BLaER1 (cell line): ENCODE measurements around the gene TFAP2D.

ENCODE experiments used
- H3K27ac ChIP-seq: shearing (Covaris generic); formaldehyde crosslinking; 2 replicates; pipeline ENCODE4 v1.8.1; 2022
- H3K27me3 ChIP-seq: shearing (Covaris generic); formaldehyde crosslinking; 2 replicates; pipeline ENCODE4 v1.8.1; 2022
- H3K36me3 ChIP-seq: shearing (Covaris generic); formaldehyde crosslinking; 2 replicates; pipeline ENCODE4 v1.8.1; 2022
- H3K4me1 ChIP-seq: shearing (Covaris generic); formaldehyde crosslinking; 2 replicates; pipeline ENCODE4 v1.8.1; 2022
- H3K4me2 ChIP-seq: shearing (Covaris generic); formaldehyde crosslinking; 2 replicates; pipeline ENCODE4 v1.8.1; 2022
- H3K4me3 ChIP-seq: shearing (Covaris generic); formaldehyde crosslinking; 2 replicates; pipeline ENCODE4 v1.8.1; 2022
- H3K9ac ChIP-seq: shearing (Covaris generic); formaldehyde crosslinking; 2 replicates; pipeline ENCODE4 v1.8.1; 2022
- H3K9me3 ChIP-seq: shearing (Covaris generic); formaldehyde crosslinking; 2 replicates; pipeline ENCODE4 v1.8.1; 2022
- H4K20me1 ChIP-seq: shearing (Covaris generic); formaldehyde crosslinking; 2 replicates; pipeline ENCODE4 v1.8.1; 2022
- Cebpa-rat ChIP-seq: shearing (Covaris generic); IDR thresholded peaks from 2 replicates; pipeline ENCODE4 v1.8.1; 2022

The TFAP2D gene

DNA sequence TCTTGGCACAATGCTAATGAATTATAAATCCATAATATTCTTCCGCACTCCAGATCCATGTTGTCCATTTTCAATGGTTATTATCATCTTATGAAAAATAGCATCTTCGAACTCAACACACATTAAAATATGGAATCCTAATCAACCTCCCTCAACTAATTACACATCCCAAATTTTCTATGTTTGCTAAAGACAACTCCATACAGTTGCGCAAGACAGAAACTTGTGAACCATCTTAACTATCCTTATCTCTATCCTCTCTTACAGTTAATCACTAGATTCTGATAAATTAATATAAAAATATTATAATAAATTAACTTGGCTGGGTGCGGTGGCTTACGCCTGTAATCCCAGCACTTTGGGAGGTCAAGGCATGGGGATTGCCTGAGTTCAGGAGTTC is 67.1 kb downstream of the TFAP2D start:
- H3K4me1 ChIP-seq = no peaks in the 10 kb centered on the region
- no peaks in the 10 kb centered on the region for H3K9me3 ChIP-seq
- H3K9ac ChIP-seq = no peak overlapping the region
- no peak overlapping the region for H3K4me3 ChIP-seq
- TF ChIP-seq Cebpa-rat = no peak
- H3K27me3 ChIP-seq = no peaks in the 10 kb centered on the region
- no peaks in the 10 kb centered on the region for H4K20me1 ChIP-seq
- H3K27ac ChIP-seq = no peak overlapping the region
- H3K36me3 ChIP-seq = no peaks in the 10 kb centered on the region
- no peak overlapping the region for H3K4me2 ChIP-seq

DNA sequence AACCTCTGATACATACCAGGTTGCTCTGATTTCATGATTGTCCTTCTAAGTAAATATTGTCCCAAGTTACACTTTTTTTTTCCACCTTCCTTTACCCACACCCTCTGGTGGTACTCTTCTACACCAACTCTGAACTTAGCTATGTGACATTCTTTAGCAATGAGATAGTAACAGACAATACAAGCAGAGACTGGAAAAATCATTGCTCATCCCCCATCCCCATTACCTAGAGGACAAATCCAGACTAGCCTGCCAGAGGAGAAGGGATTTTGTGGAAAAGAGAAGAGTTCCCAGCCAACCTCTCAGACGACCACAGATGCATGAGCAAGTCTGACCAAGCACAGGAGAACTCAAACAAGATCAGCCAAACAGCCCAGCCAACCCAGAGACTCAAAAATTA is 72.6 kb downstream of the TFAP2D start:
- Histone ChIP-seq H3K27ac (no peak overlapping the region), H3K36me3 (no peaks in the 10 kb centered on the region), H3K27me3 (no peaks in the 10 kb centered on the region), H4K20me1 (no peaks in the 10 kb centered on the region), H3K9me3 (no peaks in the 10 kb centered on the region), H3K4me3 (no peak overlapping the region), H3K9ac (no peak overlapping the region), H3K4me1 (no peaks in the 10 kb centered on the region), H3K4me2 (no peak overlapping the region)
- no peak for TF ChIP-seq Cebpa-rat

DNA sequence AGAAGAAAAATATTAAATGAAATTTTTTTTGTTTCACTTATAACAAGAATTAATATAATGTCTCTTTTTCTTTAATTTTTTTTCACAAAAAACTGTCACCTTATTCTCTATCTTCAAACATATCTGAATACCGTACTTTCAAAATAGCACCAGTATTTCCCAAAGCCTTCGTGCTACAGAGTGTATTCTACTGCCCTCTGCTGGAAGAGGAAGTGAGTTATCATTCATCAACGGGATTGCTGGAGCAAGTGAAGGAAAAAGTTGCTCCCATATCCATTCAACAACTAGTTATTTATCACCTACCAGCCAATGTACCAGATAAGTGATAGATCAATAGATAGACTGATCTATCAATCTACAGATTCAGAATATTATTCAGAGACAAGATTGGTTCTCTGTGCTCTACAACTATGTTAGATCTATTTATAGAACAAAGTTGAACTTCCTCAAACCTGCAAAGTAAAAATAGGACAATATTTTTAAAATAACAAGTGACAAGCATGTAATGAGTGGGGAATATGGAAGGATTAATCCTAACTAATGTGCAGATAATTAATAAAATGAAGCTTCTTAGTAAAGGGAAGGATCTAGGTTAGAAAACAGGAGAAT is 78.7 kb downstream of the TFAP2D start:
- Histone ChIP-seq H3K4me1 (no peaks in the 10 kb centered on the region; the same call in 1 of the 2 replicates), H3K27me3 (no peaks in the 10 kb centered on the region), H3K4me3 (no peak overlapping the region), H3K27ac (no peak overlapping the region), H4K20me1 (no peaks in the 10 kb centered on the region), H3K4me2 (no peak overlapping the region), H3K9me3 (no peaks in the 10 kb centered on the region), H3K36me3 (no peaks in the 10 kb centered on the region), H3K9ac (no peak overlapping the region)
- TF ChIP-seq Cebpa-rat = no peak

DNA sequence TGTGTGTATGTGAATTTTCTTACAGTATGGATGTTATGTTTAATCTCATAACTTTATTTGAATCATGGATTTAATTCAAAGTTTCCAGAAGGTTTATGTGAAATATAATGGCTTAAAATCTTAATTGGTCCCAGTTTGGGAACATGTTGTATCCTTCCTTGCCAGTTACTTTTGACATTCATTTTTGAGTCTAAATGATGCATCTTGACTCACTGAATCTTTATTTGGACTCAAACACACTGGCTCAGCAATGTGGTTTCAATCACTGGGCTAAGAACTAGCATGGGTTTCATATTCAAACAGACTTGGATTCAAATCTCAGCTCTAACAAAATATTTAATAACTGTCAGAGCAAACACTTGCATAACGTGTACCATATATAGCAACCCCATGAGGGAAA is 79.4 kb downstream of the TFAP2D start:
- no peak overlapping the region for H3K4me2 ChIP-seq
- no peak overlapping the region for H3K27ac ChIP-seq
- H3K27me3 ChIP-seq = no peaks in the 10 kb centered on the region
- no peaks in the 10 kb centered on the region for H3K9me3 ChIP-seq
- H4K20me1 ChIP-seq = no peaks in the 10 kb centered on the region
- no peaks in the 10 kb centered on the region; the same call in 1 of the 2 replicates for H3K4me1 ChIP-seq
- no peak for TF ChIP-seq Cebpa-rat
- no peaks in the 10 kb centered on the region for H3K36me3 ChIP-seq
- H3K4me3 ChIP-seq = no peak overlapping the region
- no peak overlapping the region for H3K9ac ChIP-seq

DNA sequence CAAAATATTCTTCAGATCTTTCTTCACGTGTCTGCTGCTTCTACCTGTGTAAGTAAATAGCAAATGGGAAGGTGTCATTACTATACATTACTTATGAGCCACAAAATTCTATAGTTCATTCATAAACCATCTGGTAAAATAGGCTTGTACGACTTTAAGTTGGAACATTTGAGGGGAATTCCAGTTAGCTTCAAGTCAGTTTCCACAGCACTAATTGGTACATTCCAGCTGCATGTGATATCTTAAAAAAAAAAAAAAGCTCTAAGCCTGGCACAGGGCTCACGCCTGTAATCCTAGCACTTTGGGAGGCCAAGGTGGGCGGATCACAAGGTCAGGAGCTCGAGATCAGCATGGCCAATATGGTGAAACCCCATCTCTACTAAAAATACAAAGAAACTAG is 82.2 kb downstream of the TFAP2D start:
- Histone ChIP-seq H3K4me2 (no peak overlapping the region), H3K9ac (no peak overlapping the region), H3K4me1 (no peaks in the 10 kb centered on the region; the same call in 1 of the 2 replicates), H3K27ac (no peak overlapping the region), H4K20me1 (no peaks in the 10 kb centered on the region), H3K9me3 (no peaks in the 10 kb centered on the region), H3K36me3 (no peaks in the 10 kb centered on the region), H3K27me3 (no peaks in the 10 kb centered on the region), H3K4me3 (no peak overlapping the region)
- no peak for TF ChIP-seq Cebpa-rat

DNA sequence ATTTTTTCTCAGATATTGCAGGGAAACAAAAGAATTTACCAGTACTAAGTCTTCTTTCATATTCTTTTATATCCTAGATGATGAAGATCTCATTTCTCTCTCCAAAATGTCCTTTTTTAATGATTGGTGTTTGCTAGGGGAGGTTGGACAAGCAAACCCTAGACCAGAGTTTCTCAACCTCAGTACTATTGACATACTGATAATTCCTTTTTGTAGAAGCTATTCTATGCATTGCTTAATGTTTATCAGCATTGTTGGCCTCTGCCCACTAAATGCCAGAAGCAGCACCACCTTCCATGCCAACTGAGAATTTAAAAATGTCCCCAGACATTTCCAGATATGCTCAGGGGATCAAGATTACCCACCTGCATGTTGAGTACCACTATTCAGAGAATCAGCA is 91.0 kb downstream of the TFAP2D start:
- H4K20me1 ChIP-seq = no peaks in the 10 kb centered on the region
- H3K9me3 ChIP-seq = no peaks in the 10 kb centered on the region
- no peak overlapping the region for H3K4me3 ChIP-seq
- H3K4me1 ChIP-seq = no peaks in the 10 kb centered on the region
- H3K27me3 ChIP-seq = no peaks in the 10 kb centered on the region
- H3K36me3 ChIP-seq = no peaks in the 10 kb centered on the region
- H3K27ac ChIP-seq = no peak overlapping the region
- H3K9ac ChIP-seq = no peak overlapping the region
- no peak for TF ChIP-seq Cebpa-rat
- no peak overlapping the region for H3K4me2 ChIP-seq

DNA sequence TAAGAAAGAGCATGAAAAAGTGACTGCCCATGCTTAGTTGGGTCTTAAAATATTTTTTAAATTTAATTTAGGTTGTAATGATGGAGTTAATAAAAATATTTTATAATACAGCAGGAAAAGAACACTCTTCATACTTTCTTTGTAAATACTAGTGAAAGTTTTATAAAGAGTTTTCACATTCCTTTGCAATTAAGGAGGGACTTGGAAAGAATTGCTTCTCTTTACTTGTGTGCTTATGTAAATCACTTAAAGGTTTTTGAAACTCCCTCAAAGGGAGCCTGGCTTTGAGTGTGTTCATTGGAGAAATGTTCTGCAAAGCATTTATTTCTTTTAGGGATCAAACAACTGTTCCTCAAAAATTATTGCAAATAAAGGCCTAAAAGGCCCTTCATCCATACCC is 93.7 kb downstream of the TFAP2D start:
- Histone ChIP-seq H3K9ac (no peak overlapping the region), H3K4me3 (no peak overlapping the region), H4K20me1 (no peaks in the 10 kb centered on the region), H3K27ac (no peak overlapping the region), H3K4me1 (no peaks in the 10 kb centered on the region), H3K36me3 (no peaks in the 10 kb centered on the region), H3K9me3 (no peaks in the 10 kb centered on the region), H3K4me2 (no peak overlapping the region), H3K27me3 (no peaks in the 10 kb centered on the region)
- no peak for TF ChIP-seq Cebpa-rat

DNA sequence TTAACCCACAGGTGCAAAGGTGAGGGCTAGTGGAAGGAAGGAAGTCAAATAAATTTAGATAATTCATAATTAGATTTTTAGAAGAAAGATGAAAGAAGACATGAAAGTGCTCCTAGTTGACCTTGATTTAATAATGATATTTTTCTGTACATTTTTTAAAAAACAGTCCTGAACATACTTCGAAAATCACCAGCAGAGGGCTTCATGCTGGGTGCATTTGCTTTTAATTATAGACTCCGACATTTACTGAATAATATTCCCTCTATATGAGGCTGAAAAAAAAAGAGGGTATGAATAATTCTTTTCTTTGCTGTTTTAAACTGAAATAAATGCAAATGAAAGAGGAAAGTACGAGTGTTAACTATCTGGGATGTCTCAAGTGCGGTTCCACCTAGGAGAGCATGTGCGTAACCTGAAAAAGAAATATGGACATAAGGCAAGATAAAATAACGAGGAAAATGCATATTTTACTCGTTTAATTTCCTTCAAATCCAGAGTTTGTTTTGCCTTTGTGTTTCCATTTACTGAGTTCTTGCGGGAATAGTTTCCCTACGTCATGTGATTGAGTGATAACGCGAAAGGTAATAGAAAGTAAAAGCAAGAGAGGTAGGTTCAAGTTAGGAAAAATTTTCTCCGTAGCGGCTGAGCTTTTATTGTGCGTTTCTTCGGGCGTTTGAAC is 102.2 kb downstream of the TFAP2D start:
- Histone ChIP-seq H4K20me1 (no peaks in the 10 kb centered on the region), H3K4me1 (no peaks in the 10 kb centered on the region), H3K4me3 (peak overlapping the region; percentile 57), H3K27me3 (peaks cover 37% of the 10 kb centered on the region), H3K9ac (no peak overlapping the region), H3K9me3 (peaks cover 14% of the 10 kb centered on the region), H3K4me2 (peak overlapping the region; percentile 68), H3K27ac (no peak overlapping the region), H3K36me3 (no peaks in the 10 kb centered on the region)
- TF ChIP-seq Cebpa-rat = no peak

DNA sequence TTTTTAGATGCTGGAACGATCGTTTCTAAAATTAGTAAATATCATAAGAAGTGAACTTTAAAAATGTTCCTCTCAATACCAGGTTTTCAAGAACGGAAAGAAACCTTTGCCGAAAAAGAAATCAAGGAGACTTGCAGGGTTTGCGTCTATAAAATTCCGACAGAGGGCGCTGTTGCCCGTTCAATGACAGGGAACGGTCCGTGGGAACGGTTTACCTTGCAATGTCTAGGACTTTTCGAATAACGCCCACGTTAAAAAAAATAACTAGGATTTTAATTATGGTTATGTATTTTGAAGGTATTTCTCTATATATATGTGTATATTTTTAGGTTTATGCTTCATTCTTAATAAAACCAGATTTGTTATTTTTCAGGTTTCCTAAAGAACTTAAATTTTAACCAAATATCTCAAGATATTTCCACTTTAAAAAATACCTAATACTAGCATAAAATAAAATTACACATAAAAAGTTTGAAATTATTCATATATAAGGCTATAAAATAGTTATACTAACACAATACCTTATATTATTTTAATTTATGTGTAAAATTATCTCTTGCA is 102.9 kb downstream of the TFAP2D start:
- Histone ChIP-seq H3K27ac (no peak overlapping the region), H3K4me3 (peak overlapping the region; percentile 57), H4K20me1 (no peaks in the 10 kb centered on the region)

DNA sequence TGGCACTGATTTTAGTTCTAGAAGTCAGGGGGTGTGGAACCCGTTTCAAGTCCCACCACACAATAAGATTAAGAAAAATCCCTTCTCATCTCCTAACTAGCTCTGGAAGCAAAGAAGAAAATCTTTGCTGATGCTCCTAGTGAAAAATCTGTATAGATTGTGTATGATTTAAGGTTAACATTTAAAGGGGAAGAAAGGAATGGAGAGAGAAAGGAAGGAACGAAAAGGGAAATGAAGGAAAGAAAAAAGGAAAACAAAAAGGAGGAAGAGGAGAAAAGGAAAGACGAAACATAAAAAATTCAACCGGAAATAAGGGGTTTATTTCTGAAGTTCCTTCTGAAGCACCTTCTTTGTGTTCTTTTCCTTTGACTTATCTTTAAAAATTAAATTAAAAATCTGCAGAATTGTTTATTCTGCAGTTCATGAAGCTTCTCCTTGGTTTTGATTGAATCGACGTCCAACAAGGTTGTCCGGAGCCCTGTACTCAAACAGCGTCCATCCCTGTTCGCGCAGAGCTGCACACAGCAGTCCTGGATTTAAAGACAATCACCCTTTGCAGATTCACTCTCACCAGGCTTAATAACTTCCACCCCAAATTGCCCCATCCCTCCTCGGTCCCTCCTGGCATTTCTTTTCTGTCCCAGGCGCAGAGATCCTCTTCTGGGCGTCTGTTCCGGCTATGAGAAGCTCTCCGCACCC is 103.8 kb downstream of the TFAP2D start:
- peaks cover 14% of the 10 kb centered on the region for H3K9me3 ChIP-seq
- no peak overlapping the region for H3K27ac ChIP-seq
- H3K9ac ChIP-seq = no peak overlapping the region
- H3K4me1 ChIP-seq = no peaks in the 10 kb centered on the region
- H3K27me3 ChIP-seq = peaks cover 52% of the 10 kb centered on the region
- no peak for TF ChIP-seq Cebpa-rat
- no peaks in the 10 kb centered on the region for H3K36me3 ChIP-seq
- no peak overlapping the region for H3K4me3 ChIP-seq
- no peaks in the 10 kb centered on the region for H4K20me1 ChIP-seq
- H3K4me2 ChIP-seq = no peak overlapping the region

More for the DNA sequence above, 102.9 kb downstream of the TFAP2D start:
- Histone ChIP-seq H3K4me2 (peak overlapping the region; percentile 68), H3K9ac (no peak overlapping the region), H3K36me3 (no peaks in the 10 kb centered on the region), H3K9me3 (peaks cover 14% of the 10 kb centered on the region), H3K4me1 (no peaks in the 10 kb centered on the region), H3K27me3 (peaks cover 43% of the 10 kb centered on the region)
- no peak for TF ChIP-seq Cebpa-rat
